MG63 (cell line): ENCODE results near the gene ZNF445. TPM values are rescaled to one million over a fixed set of nuclear protein-coding genes. Genes with fewer than 3 reads are reported as not detected.
"Not testable (repeated sequence)": the region's sequence is repeated elsewhere in the genome, so short reads cannot be mapped to it uniquely, and the experiment has no call there.

Source experiments
- DNase-seq: peaks from one replicate; pipeline ENCODE4 v3.0.0-alpha.2; 2020
- H3K27me3 ChIP-seq: fragments of 250-450 bp; sonication (Bioruptor Pico); 2 replicates; pipeline ENCODE4 v1.5.1; 2020; ENCODE audit warnings: mild to moderate bottlenecking, moderate library complexity
- H3K36me3 ChIP-seq: fragments of 250-450 bp; sonication (Bioruptor Pico); 2 replicates; pipeline ENCODE4 v1.5.1; 2020; ENCODE audit warnings: mild to moderate bottlenecking, moderate library complexity
- H3K4me3 ChIP-seq: fragments of 250-450 bp; sonication (Bioruptor Pico); 2 replicates; pipeline ENCODE4 v1.5.1; 2020; ENCODE audit warnings: mild to moderate bottlenecking, moderate library complexity
- H3K9me3 ChIP-seq: fragments of 250-450 bp; sonication (Bioruptor Pico); 2 replicates; pipeline ENCODE4 v1.5.1; 2020; ENCODE audit warnings: mild to moderate bottlenecking, moderate library complexity
- total RNA-seq: library from RNA; depleted of rRNA; stranded (reverse); fragments of >200 nt; shearing (Covaris generic); gene quantifications from 2 replicates; pipeline ENCODE4 v1.2.3, GENCODE V29; 2014; ENCODE audit warnings: low replicate concordance

The ZNF445 gene
- total RNA-seq, 1 experiment from 2014 or later, result 3.9 TPM

DNA sequence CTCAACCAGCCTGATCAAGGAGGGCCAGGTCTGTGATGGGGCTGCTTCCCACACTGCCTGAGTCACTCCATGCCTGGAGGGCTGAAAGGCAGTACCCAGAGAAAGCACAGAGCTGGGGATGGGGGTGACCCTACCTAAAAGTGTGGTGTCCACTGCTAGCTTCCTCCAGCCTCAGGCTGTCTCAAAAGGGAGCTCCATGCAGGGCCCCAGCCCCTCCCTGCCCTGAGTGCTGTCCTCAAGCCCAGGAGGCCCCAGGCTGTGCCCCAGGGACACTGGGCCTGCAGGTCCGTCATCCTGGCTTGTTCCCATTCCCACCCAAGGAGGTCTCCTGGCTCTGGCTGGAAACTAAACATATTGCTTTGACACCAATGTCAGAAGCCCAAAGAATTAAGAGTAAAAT, 56.8 kb downstream of the ZNF445 start:
- Histone ChIP-seq H3K27me3 (no peaks in the 10 kb centered on the region), H3K9me3 (no peaks in the 10 kb centered on the region), H3K4me3 (no peak overlapping the region), H3K36me3 (no peaks in the 10 kb centered on the region)
- no peak for DNase-seq

DNA sequence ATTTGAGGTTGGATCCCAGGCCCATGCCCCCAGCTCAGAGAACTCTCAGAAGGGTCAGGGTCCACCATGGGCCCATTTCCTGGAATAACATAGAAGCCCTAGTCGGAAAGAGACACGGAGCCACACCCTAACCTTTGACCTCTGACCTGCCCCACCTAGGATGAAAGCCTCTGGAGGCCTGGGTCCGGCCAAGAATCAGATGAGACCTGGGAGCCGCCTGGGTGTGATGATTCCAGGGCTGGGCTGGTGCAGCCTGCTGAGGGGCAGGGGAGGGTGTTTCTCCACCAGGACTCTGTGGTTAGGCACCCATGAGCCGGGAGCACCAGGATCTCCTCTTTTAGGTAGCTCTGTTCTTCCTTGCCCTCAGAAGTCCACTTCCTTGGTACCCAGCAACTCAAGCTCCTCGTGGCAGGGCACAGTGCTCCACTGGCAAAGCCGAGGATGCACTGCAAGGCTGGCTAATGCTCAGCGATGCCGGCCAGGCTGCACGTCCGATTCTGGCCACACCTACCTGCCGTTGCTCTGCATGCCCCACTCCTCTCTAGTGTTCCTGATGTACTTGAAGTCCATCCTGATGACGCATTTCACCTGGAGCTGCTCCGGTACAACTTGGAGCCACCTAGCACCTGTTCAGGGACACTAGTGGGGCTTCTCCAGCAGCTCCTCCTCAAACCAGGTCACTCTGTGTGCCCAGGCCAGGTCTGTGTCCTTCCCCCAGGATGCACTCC, 57.4 kb downstream of the ZNF445 start:
- Histone ChIP-seq H3K4me3 (no peak overlapping the region), H3K36me3 (no peaks in the 10 kb centered on the region), H3K9me3 (no peaks in the 10 kb centered on the region), H3K27me3 (no peaks in the 10 kb centered on the region)
- no peak for DNase-seq

DNA sequence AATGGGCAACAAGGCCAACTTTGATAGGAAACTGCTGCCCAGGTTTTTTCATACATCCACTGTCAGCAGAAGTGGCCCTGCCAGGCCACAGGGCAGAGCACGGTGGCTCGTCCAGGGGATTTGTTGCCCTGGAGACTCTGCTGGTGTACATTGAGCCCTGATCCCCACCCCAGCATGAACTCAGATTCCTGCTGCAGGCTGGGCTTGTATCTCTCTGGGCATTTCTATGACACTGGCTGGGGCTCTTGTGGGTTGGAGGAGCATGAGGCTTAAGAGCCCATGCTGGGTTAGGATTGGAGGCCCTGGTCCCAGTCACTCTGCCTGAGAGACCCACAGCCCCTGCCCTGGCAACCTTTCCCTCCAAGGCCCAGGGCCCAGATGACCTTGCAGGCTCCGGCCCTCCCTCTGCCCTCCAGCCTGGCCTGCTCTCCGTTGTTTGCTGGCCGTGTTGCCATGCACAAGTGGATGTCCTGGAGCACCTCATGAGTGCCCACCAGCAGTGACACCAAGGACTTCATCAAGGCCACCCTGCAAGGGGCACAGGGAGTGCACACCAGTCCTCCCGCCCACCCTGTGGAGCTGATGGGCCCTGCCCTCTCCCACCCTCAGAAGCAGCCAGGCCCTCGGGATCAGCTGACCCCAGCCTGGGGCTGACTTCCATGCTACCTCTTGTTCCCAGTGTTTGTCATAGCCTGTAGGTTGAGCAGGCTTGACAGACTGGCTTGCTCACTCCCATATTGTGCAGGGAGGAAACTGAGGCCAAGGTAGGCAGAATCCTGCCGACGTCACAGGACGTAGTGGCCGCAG, 58.2 kb downstream of the ZNF445 start:
- Histone ChIP-seq H3K36me3 (no peaks in the 10 kb centered on the region), H3K4me3 (no peak overlapping the region)
- DNase-seq, result no peak

DNA sequence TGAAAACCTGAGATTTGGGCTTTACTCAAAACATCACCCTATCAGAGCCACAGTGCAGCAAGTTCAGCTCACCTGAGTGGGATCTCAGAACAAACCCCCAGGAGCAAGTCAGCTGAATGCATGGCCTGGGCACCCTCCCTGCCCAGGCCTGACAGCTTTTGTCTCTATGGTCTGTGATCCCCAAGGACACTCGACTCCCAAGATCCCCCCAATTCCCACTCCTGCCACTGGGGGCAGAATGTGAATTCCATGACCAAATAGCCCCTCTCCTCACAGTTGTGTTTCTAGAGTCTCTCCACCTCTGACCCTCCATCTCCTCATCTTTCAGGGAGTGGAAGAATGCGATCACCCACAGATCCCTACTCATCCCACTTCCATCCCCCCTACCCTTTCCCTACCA, 58.9 kb downstream of the ZNF445 start:
- Histone ChIP-seq H3K27me3 (no peaks in the 10 kb centered on the region), H3K36me3 (no peaks in the 10 kb centered on the region)
- DNase-seq, result no peak

More for the DNA sequence above, 58.2 kb downstream of the ZNF445 start:
- Histone ChIP-seq H3K9me3 (no peaks in the 10 kb centered on the region), H3K27me3 (no peaks in the 10 kb centered on the region)

DNA sequence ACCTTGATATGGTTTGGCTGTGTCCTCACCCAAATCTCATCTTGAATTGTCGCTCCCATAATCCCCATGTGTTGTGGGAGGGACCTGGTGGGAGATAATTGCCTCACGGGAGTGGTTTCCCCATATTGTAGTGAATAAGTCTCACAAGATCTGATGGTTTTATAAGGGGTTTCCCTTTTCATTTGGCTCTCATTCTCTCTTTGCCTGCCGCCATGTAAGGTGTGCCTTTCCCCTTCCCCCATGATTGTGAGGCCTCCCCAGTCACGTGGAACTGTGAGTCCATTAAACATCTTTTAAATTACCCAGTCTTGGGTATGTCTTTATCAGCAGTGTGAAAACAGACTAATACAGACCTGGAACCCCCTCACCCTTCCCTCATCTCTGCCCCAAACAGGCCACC, 59.4 kb downstream of the ZNF445 start:
- H3K9me3 ChIP-seq, result not testable (repeated sequence)

More for the DNA sequence above, 58.9 kb downstream of the ZNF445 start:
- H3K4me3 ChIP-seq, result no peak overlapping the region
- H3K9me3 ChIP-seq, result no peaks in the 10 kb centered on the region

DNA sequence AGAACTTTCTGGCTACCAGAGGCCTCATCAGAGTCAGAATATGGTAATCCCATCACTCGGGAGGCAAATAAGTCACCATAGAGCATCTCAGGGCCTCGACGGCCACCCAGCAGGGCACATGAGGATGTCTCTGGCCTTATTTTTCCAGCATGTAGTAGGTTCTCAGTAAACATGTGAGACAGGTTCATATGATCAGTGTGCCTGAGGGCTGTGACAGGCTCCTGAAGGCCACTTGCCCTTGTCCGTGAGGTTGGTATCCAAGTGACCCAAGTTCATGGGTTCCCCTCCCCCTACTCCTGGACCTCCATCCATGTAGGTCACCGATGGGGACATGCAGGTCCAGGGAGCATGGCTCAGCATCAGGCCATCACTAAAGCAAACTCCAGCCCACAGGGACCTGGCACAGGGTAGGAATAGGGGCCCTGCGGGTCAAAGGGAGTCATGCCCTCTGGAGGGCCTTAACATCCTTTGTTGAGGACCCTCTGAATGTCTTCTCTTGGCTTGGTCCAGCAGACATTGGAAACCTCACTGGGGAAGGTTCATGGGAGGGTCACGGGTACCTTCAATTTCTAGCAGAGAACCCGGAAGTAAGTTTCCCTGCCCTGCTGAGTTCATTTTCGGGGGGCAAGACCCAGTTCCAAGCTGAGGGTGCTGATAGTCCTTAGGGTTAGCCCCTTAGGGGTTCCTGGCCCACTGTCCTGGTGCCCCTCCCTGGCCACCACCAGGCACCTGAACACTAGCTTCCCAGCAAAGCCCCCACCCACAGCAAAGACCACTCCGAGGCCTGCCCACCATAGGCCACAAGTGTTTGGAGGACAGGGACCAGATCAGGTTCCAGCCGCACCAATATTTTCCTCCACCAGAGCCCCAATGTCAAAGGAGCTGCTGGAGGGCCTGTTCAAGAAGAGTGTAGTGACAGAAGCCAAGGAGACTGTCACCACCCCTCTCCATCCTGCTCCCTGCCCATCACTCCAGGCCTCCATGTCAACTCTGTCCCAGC, 61.1 kb downstream of the ZNF445 start:
- Histone ChIP-seq H3K9me3 (no peaks in the 10 kb centered on the region), H3K4me3 (no peak overlapping the region), H3K27me3 (no peaks in the 10 kb centered on the region), H3K36me3 (no peaks in the 10 kb centered on the region)
- no peak for DNase-seq

More for the DNA sequence above, 59.4 kb downstream of the ZNF445 start:
- H3K27me3 ChIP-seq, H3K4me3 ChIP-seq, H3K36me3 ChIP-seq, DNase-seq: not testable (repeated sequence)

DNA sequence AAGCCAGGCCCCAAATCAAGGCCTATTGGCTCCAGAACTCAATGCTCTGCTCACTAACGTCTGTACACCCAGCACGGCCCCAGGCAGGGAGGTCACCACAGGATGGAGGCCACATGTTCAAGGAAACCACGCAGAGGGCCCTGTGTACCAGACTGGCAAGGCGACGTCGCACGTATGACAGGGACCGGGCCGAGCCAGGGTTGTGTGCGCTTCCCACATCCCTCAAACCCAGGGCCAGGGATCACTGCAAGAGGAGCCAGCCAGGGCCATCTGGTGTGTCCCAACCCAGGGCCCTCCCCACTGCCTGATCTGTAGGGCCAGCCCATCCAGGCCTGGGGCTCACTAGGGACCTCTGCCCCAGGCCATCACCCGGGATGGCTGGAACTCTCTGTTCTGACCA, 62.0 kb downstream of the ZNF445 start:
- no peak for DNase-seq

DNA sequence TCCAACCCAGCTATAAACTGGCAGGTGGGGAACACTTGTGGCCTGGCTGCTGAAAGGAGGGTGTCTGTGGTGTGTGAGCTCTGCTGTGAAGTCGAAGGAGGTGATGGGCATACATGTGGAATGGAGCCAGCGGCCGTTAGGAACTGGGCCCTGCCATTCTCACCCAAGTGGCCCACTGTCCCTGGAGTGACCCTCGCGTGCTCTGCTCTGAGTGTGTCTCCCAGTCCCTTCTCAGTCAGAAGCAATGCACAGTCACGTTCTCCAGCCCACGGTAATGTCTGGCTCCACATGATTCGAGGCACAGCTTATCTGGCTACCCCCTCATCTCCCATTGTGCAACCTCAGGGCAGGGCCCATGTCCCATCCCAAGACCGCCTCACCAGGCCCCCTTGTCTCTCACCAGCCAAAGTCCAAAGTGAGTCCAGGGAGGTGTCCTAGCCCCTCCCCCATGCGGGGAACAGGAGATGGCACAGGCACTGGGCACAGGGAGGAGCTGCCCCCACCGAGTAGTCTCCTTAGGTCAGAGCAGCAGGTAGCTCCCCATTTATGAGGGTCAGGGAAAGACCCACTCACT, 62.9 kb downstream of the ZNF445 start:
- Histone ChIP-seq H3K4me3 (no peak overlapping the region), H3K9me3 (no peaks in the 10 kb centered on the region), H3K27me3 (no peaks in the 10 kb centered on the region), H3K36me3 (no peaks in the 10 kb centered on the region)
- no peak for DNase-seq

More for the DNA sequence above, 62.0 kb downstream of the ZNF445 start:
- no peaks in the 10 kb centered on the region for H3K9me3 ChIP-seq
- no peaks in the 10 kb centered on the region for H3K36me3 ChIP-seq
- no peaks in the 10 kb centered on the region for H3K27me3 ChIP-seq
- H3K4me3 ChIP-seq, result no peak overlapping the region

DNA sequence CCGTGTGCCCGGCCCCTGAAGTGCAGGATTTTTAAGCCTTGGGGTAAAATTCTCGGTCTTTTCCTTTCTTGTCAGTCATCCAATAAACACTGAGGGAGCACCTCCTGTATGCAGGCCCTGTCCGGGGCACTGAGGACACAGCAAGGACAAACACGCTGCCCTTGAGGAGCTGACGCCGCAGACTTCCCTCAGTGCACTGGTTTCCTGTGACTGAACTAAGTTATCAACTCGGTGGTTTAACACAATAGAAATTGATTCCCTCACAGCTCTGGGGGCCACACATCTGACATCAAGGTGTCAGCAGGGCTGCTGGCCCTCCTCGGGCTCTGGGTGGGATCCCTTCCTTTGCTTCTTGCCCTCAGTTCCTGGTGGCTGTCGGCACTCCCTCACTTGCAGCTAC, 65.1 kb downstream of the ZNF445 start:
- H3K36me3 ChIP-seq, result no peaks in the 10 kb centered on the region
- H3K4me3 ChIP-seq, result no peak overlapping the region
- no peaks in the 10 kb centered on the region for H3K9me3 ChIP-seq
- H3K27me3 ChIP-seq, result no peaks in the 10 kb centered on the region
- DNase-seq, result no peak

DNA sequence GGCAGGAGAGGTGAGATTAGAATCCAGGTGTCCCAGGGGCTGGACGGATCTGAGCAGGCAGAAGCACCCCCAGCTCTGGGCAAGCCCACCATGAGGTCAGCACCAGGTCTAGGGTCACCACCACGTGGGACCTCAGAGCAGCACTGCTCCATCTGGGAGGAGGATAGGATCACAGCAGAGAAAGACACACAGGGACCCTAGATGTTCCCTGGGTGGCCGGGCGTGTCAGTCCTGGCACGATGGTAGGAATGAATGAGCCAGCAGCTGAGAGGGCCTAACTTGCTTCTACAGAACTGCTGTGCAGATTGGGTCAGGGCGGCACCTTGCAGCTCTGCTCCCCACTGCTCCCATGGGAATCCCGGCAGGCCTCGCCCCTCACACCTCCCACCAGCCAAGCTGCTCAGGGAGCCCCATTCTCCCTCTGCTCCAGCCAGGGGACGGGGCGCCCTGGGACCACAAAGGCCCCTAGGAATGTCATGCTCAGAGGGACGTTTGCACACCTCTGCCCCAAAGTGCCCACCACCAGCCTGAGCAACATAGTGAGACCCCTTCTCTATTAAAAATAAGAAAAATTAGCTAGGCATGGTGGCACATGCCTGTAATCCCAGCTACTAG, 66.3 kb downstream of the ZNF445 start:
- no peaks in the 10 kb centered on the region for H3K27me3 ChIP-seq
- no peak overlapping the region for H3K4me3 ChIP-seq
- no peaks in the 10 kb centered on the region for H3K9me3 ChIP-seq
- DNase-seq, result no peak
- no peaks in the 10 kb centered on the region for H3K36me3 ChIP-seq

DNA sequence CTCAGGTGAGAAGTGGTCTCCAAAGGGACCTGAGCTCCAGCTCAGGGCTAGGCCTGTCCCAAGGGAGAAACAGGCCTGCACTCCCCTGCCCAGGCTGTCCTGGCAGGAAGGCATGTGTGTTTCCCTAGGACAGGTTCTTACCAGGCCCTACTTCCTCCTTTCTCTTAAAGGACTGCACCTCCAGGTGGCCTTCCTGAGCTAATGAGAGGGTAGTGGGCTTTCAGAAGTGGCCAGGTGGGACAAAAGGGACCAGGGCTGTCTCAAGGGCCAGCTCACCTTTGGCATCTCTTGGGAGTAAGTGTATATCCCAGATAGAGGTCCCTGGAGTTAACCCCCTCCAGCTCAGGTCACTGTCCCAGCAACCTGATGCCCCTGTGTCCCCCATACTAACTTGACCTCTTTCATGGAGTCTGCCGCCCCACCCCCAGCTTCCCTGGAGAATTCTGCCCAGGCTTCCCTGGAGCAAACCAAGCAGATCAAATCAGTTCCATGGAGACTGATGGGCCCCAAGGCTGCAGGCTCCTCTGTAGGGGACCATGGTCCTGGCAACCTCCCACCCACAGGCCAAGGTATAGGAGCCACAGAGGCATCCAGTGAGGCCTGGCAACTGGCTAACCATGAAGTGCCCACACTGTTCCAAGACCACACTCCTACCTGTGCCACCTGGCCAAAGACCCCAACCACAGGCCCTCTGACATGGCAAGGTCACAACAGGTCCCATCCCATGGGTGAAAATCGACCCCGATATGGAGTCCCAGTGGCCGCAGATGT, 67.6 kb downstream of the ZNF445 start:
- no peaks in the 10 kb centered on the region for H3K27me3 ChIP-seq
- DNase-seq, result no peak
- H3K9me3 ChIP-seq, result no peaks in the 10 kb centered on the region
- H3K4me3 ChIP-seq, result no peak overlapping the region
- H3K36me3 ChIP-seq, result no peaks in the 10 kb centered on the region

DNA sequence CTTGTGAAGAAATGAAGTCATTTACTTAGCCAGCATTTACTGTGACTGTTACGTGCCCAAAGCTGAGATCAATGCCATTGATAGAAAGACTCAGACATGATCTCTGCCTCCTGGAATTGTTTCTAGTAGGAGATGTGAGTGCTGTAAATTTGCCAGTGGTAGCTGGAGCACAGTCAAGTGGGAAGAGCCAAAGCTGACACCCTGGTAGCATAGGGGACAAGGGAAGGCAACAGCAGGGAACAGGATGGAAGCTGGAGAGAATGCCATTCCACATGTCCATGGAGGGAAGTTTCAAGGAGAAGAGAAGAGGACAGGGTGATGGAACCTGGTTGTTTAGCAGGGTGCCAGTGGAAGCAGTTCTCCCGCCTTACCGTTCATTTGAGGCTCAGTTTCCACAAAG, 74.9 kb downstream of the ZNF445 start:
- Histone ChIP-seq H3K27me3 (no peaks in the 10 kb centered on the region), H3K9me3 (no peaks in the 10 kb centered on the region), H3K4me3 (no peak overlapping the region), H3K36me3 (no peaks in the 10 kb centered on the region)
- DNase-seq, result no peak

DNA sequence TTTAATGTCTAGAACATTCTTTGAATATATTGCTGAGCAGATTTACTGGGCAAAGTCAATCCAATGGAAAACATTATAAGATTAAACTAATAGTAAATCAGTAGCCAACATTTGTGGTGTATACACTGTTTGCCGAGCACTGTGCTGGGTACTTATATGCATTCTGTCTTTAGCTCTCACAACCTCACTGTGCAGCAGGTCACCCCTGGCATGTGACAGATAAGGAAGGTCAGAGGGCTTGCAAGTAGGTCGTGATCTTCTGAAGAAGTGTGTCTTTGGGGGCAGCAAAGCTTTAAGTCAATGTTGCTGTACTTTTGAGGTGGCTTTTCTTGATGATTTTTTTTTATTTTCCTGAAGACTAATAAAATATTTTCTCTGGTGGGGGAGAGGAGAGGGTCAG, 76.7 kb downstream of the ZNF445 start:
- Histone ChIP-seq H3K4me3 (no peak overlapping the region), H3K9me3 (no peaks in the 10 kb centered on the region)

DNA sequence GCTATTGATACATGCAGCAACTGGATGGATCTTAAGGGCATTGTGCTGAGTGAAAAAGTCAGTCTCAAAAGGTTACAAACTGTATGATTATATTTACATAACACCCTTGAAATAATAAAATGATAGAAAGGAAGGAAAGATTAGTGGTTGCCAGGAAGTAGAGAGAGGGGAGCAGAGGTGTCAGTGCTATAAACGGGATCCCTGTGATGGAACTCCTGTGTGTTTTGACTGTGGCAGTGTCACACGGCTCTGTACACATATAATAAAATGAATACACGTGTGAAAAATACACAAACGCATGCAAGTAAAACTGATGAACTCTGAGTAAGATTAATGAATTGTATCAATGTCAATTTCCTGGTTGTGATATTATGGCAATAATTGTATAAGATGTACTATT, 78.6 kb downstream of the ZNF445 start:
- H3K9me3 ChIP-seq, result no peaks in the 10 kb centered on the region
- H3K36me3 ChIP-seq, result no peaks in the 10 kb centered on the region
- no peak for DNase-seq
- H3K27me3 ChIP-seq, result no peaks in the 10 kb centered on the region
- no peak overlapping the region for H3K4me3 ChIP-seq

More for the DNA sequence above, 76.7 kb downstream of the ZNF445 start:
- no peaks in the 10 kb centered on the region for H3K36me3 ChIP-seq
- no peaks in the 10 kb centered on the region for H3K27me3 ChIP-seq
- DNase-seq, result no peak

DNA sequence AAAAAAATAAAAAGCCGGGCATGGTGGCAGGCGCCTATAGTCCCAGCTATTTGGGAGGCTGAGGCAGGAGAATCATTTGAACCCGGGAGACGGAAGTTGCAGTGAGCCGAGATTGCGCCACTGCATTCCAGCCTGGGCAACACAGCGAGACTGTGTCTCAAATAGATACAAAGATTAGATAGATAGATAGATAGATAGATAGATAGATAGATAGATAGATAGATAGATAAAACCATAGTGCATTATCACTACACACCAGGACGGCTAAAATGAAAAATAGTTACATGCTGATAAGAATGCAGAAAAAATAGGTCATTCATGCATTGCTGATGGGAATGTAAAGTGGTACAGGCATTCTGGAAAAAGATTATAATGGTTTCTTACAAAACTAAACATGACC, 79.2 kb downstream of the ZNF445 start:
- not testable (repeated sequence) for H3K36me3 ChIP-seq, H3K4me3 ChIP-seq, H3K27me3 ChIP-seq, DNase-seq, H3K9me3 ChIP-seq
